Esophagus (tissue), 2 donors: ENCODE results near the gene NRSN1. TPM values are rescaled to one million over a fixed set of nuclear protein-coding genes. Genes with fewer than 3 reads are reported as not detected.

Experiments
- H3K27ac ChIP-seq, 2 donors: one replicate each; pipeline ENCODE4 v1.5.1; 2013; ENCODE audit warnings: low read depth in 2 of 2, mild to moderate bottlenecking in 2 of 2, inconsistent platforms in 1 of 2, low read length in 1 of 2, moderate library complexity in 1 of 2
- H3K27me3 ChIP-seq, 2 donors: one replicate each; pipeline ENCODE4 v1.6.1; 2013; ENCODE audit warnings: low read length in 2 of 2, control low read depth in 1 of 2, mild to moderate bottlenecking in 1 of 2; ENCODE audit not compliant: insufficient read depth in 2 of 2, control insufficient read depth in 1 of 2
- H3K36me3 ChIP-seq, 2 donors: one replicate each; pipeline ENCODE4 v1.6.1; 2013; ENCODE audit warnings: low read length in 1 of 2; ENCODE audit not compliant: control insufficient read depth in 2 of 2, insufficient read depth in 2 of 2
- H3K4me1 ChIP-seq, 2 donors: one replicate each; pipeline ENCODE4 v1.6.1; 2013; ENCODE audit warnings: low read length in 1 of 2; ENCODE audit not compliant: control insufficient read depth in 2 of 2, insufficient read depth in 2 of 2
- H3K4me3 ChIP-seq, 2 donors: one replicate each; pipeline ENCODE4 v1.5.1; 2013; ENCODE audit warnings: low read length in 2 of 2, mild to moderate bottlenecking in 2 of 2, low read depth in 1 of 2, moderate library complexity in 1 of 2
- H3K9me3 ChIP-seq, 2 donors: one replicate each; pipeline ENCODE4 v1.6.1; 2013; ENCODE audit warnings: mild to moderate bottlenecking in 2 of 2, low read depth in 1 of 2, low read length in 1 of 2, moderate library complexity in 1 of 2; ENCODE audit not compliant: control insufficient read depth in 2 of 2, insufficient read depth in 1 of 2
- WGBS, 2 donors: extraction: QIAGEN DNeasy Blood & Tissue Kit; methylation state at CpG; one replicate each; pipeline ENCODE4 v1.1.7; 2013; 5-methylcytosine and 5-hydroxymethylcytosine counted together
- polyA plus RNA-seq, 2 donors: library from polyadenylated mRNA; stranded (reverse); fragments of 200-250 nt; gene quantifications; one replicate each; pipeline ENCODE4 v1.2.3, GENCODE V29; 2013
- donor health status: healthy with polysubstance abuse.
- donor health status: Bipolar disorder and iron deficiency.

Gene NRSN1
- polyA plus RNA-seq, 2 donors, result 0.04 TPM; not detected in 1

DNA sequence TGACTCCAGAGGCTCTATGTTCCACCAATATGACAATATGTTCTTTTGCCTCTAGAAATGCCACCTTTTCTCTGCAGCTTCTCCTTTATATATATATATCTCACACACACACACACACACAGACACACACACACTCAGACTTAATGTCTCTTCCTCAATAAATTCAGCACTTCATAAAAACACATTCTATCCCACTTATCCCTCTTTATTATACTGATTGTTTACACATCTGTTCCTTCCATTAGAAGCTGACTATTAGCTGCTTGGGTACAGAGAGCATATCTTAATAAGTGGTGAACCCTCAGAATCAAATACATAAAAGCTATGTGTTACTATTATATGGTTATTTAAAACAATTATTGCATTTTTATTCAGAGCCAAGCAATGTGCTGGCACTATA, 23.3 kb downstream of the NRSN1 start:
- H3K36me3 ChIP-seq, result no peaks in the 10 kb centered on the region
- no peak overlapping the region for H3K27ac ChIP-seq
- H3K4me3 ChIP-seq, result no peak overlapping the region
- H3K27me3 ChIP-seq, result no peaks in the 10 kb centered on the region
- peaks cover 0 to 3% of the 10 kb centered on the region in 2 donors for H3K9me3 ChIP-seq
- no peaks in the 10 kb centered on the region for H3K4me1 ChIP-seq

GRCh38 chr6:24149836-24150235, 23.8 kb downstream of the NRSN1 start:
- Histone ChIP-seq H3K27me3 (no peaks in the 10 kb centered on the region), H3K9me3 (peaks cover 0 to 3% of the 10 kb centered on the region in 2 donors), H3K36me3 (no peaks in the 10 kb centered on the region), H3K4me1 (no peaks in the 10 kb centered on the region), H3K4me3 (no peak overlapping the region), H3K27ac (no peak overlapping the region)
- WGBS, 2 donors, result 41 to 43% methylated on average over 3 of the region's 3 CpGs

DNA sequence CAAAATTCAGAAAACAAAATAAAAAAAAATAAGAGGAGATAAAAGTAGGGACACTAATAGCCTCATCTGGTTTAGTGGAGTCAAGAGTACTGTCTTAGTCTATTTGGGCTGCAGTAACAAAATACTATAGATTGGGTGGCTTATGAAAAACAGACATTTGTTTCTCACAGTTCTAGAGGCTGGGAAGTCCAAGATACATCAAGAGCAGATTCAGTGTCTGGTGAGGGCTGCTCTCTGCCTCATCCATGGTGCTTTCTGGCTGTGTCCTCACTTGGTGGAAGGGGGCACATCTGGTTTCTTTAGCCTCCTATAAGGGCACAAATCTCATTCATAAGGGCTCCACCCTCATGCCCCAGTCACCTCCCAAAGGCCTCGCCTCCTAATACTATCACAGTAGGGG, 26.0 kb downstream of the NRSN1 start:
- 70 to 88% methylated on average over 1 of the region's 1 CpG for WGBS, 2 donors
- no peaks in the 10 kb centered on the region for H3K4me1 ChIP-seq

GRCh38 chr6:24154121-24154520, 28.1 kb downstream of the NRSN1 start:
- H3K9me3 ChIP-seq, result peaks cover 0 to 3% of the 10 kb centered on the region in 2 donors
- H3K4me1 ChIP-seq, result no peaks in the 10 kb centered on the region
- H3K27ac ChIP-seq, result no peak overlapping the region
- H3K36me3 ChIP-seq, result no peaks in the 10 kb centered on the region
- H3K27me3 ChIP-seq, result no peaks in the 10 kb centered on the region
- H3K4me3 ChIP-seq, result no peak overlapping the region

More for the DNA sequence above, 26.0 kb downstream of the NRSN1 start:
- Histone ChIP-seq H3K27me3 (no peaks in the 10 kb centered on the region), H3K9me3 (peaks cover 0 to 3% of the 10 kb centered on the region in 2 donors), H3K4me3 (no peak overlapping the region), H3K27ac (no peak overlapping the region), H3K36me3 (no peaks in the 10 kb centered on the region)

GRCh38 chr6:24157886-24158285, 31.9 kb downstream of the NRSN1 start:
- Histone ChIP-seq H3K27me3 (no peaks in the 10 kb centered on the region), H3K36me3 (no peaks in the 10 kb centered on the region), H3K9me3 (no peaks in the 10 kb centered on the region), H3K4me1 (no peaks in the 10 kb centered on the region), H3K27ac (no peak overlapping the region), H3K4me3 (no peak overlapping the region)
- 20 to 27% methylated on average over 1 of the region's 1 CpG for WGBS, 2 donors

DNA sequence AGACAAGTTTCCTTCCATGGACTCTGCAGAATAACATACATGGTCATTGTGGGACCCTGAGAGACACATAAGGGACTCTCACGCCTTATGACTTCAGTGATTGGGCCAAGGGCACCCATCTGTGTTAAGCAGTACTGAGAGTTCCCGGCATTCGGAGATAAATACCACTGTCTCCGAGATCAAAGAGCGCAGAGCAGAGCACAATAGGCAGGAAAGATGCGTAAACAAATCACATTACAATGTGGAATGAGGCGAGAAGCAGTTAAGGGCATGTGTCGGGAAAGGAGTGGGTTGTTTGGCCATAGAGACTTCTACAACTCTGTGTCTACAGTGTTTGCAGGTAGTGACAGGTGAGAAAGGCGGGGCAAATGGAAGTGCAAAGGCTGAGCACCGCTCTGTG, 57.6 kb downstream of the NRSN1 start:
- WGBS, 2 donors, result 79 to 82% methylated on average over 10 of the region's 10 CpGs
- Histone ChIP-seq H3K9me3 (no peaks in the 10 kb centered on the region), H3K36me3 (no peaks in the 10 kb centered on the region), H3K4me1 (peaks cover 0 to 3% of the 10 kb centered on the region in 2 donors), H3K4me3 (no peak overlapping the region), H3K27me3 (no peaks in the 10 kb centered on the region), H3K27ac (no peak overlapping the region)

GRCh38 chr6:24186349-24186748, 60.3 kb downstream of the NRSN1 start:
- Histone ChIP-seq H3K36me3 (no peaks in the 10 kb centered on the region), H3K27ac (no peak overlapping the region), H3K4me3 (no peak overlapping the region), H3K9me3 (no peaks in the 10 kb centered on the region), H3K4me1 (peaks cover 0 to 3% of the 10 kb centered on the region in 2 donors), H3K27me3 (no peaks in the 10 kb centered on the region)
- 85 to 86% methylated on average over 7 of the region's 7 CpGs for WGBS, 2 donors

- no peaks in the 10 kb centered on the region for H3K27me3 ChIP-seq
- no peak overlapping the region for H3K4me3 ChIP-seq
- H3K9me3 ChIP-seq, result no peaks in the 10 kb centered on the region
- H3K4me1 ChIP-seq, result peaks cover 0 to 3% of the 10 kb centered on the region in 2 donors
- no peaks in the 10 kb centered on the region for H3K36me3 ChIP-seq
- H3K27ac ChIP-seq, result no peak overlapping the region
Measured at GRCh38 chr6:24187965-24188577, 62.1 kb downstream of the NRSN1 start.

GRCh38 chr6:24188578-24189080, 62.6 kb downstream of the NRSN1 start:
- Histone ChIP-seq H3K4me1 (peaks cover 0 to 2% of the 10 kb centered on the region in 2 donors), H3K27me3 (no peaks in the 10 kb centered on the region), H3K27ac (no peak overlapping the region), H3K4me3 (no peak overlapping the region), H3K9me3 (no peaks in the 10 kb centered on the region), H3K36me3 (no peaks in the 10 kb centered on the region)
- 38 to 59% methylated on average over 8 of the region's 8 CpGs for WGBS, 2 donors

GRCh38 chr6:24191346-24191745, 65.3 kb downstream of the NRSN1 start:
- H3K4me1 ChIP-seq, result no peaks in the 10 kb centered on the region
- H3K9me3 ChIP-seq, result no peaks in the 10 kb centered on the region
- H3K4me3 ChIP-seq, result no peak overlapping the region
- no peaks in the 10 kb centered on the region for H3K27me3 ChIP-seq
- WGBS, 2 donors, result 44% methylated on average over 2 of the region's 2 CpGs
- H3K27ac ChIP-seq, result no peak overlapping the region
- H3K36me3 ChIP-seq, result no peaks in the 10 kb centered on the region
